Choroid plexus epithelial cell (primary cell): Measurements from ENCODE around the gene HELZ2.

Source experiments
- DNase-seq: peaks from one replicate; pipeline ENCODE4 v3.0.0-alpha.2; 2010; ENCODE audit warnings: low read depth
- H3K4me3 ChIP-seq: 2 replicates; pipeline ENCODE4 v1.5.1; 2011; ENCODE audit warnings: low read depth, mild to moderate bottlenecking, control low read depth, low read length, moderate library complexity
- CTCF ChIP-seq: conservative IDR thresholded peaks from 2 replicates; pipeline ENCODE4 v1.5.1; 2011; ENCODE audit warnings: low read depth, mild to moderate bottlenecking, control low read depth, inconsistent platforms, low read length, moderate library complexity

The HELZ2 gene

GRCh38 chr20:63539092-63539430, 35.0 kb downstream of the HELZ2 start:
- TF ChIP-seq CTCF = no peak
- no peak overlapping the region for H3K4me3 ChIP-seq
- DNase-seq = no peak

GRCh38 chr20:63538204-63539091, 35.6 kb downstream of the HELZ2 start:
- H3K4me3 ChIP-seq = peak overlapping the region; percentile 36
- TF ChIP-seq CTCF = no peak
- peak; percentile 27 for DNase-seq

- DNase-seq = peak; percentile 86
- H3K4me3 ChIP-seq = peak overlapping the region; percentile 36
- peak; percentile 89 for TF ChIP-seq CTCF
These were observed 36.4 kb downstream of the HELZ2 start for GRCh38 chr20:63537525-63538203.

- no peak for TF ChIP-seq CTCF
- peak within 1 kb of the TSS; percentile 36 for H3K4me3 ChIP-seq
- DNase-seq = no peak
These were observed 37.0 kb downstream of the HELZ2 start, which contains the start of gene PTK6 for GRCh38 chr20:63536997-63537524. TSS of gene PTK6 (minus strand) at chr20:63537376. CDS start at chr20:63537314, 62 bp downstream.

GRCh38 chr20:63536241-63536977, 37.6 kb downstream of the HELZ2 start:
- no peak for TF ChIP-seq CTCF
- H3K4me3 ChIP-seq = no peak overlapping the region
- DNase-seq = peak; percentile 77

GRCh38 chr20:63534831-63535651, 39.0 kb downstream of the HELZ2 start:
- TF ChIP-seq CTCF = no peak
- DNase-seq = no peak
- no peak overlapping the region for H3K4me3 ChIP-seq
